CD14-positive monocyte (primary cell): ENCODE data around the gene ADGRG7. TPM values are rescaled to one million over a fixed set of nuclear protein-coding genes. Genes with fewer than 3 reads are reported as not detected.
"Not testable (repeated sequence)": the region's sequence is repeated elsewhere in the genome, so short reads cannot be mapped to it uniquely, and the experiment has no call there.

Experiments used
- DNase-seq, 3 donors: peaks; one replicate each; pipeline ENCODE4 v3.0.0-alpha.2; 2011 to 2022
- H2AFZ ChIP-seq: 2 replicates; pipeline ENCODE4 v1.6.0; 2012; ENCODE audit warnings: mild to moderate bottlenecking, low read depth, low read length, inconsistent platforms; ENCODE audit not compliant: insufficient read depth, poor library complexity, severe bottlenecking
- H3K27ac ChIP-seq, 2 donors: 1 replicate in 1 of 2; 2 replicates in 1 of 2; pipeline ENCODE4 v1.5.1; 2012 to 2013; ENCODE audit warnings: low read length in 2 of 2, control low read depth in 1 of 2, inconsistent platforms in 1 of 2, low read depth in 1 of 2, mild to moderate bottlenecking in 1 of 2
- H3K27me3 ChIP-seq, 2 donors: one replicate each; pipeline versions ENCODE4 v1.6.0 to v1.6.1; 2011 to 2013; ENCODE audit warnings: low read length in 2 of 2; ENCODE audit not compliant: control insufficient read depth in 2 of 2, insufficient read depth in 2 of 2
- H3K36me3 ChIP-seq, 2 donors: replicated peaks in 1 of 2; 1 replicate in 1 of 2; 2 replicates in 1 of 2; pipeline versions ENCODE4 v1.5.1 to v1.6.1; 2012 to 2013; ENCODE audit warnings: low read length in 2 of 2, control low read depth in 1 of 2, inconsistent platforms in 1 of 2, mild to moderate bottlenecking in 1 of 2; ENCODE audit not compliant: insufficient read depth in 2 of 2, control insufficient read depth in 1 of 2
- H3K4me1 ChIP-seq, 2 donors: 1 replicate in 1 of 2; 2 replicates in 1 of 2; pipeline versions ENCODE4 v1.5.1 to v1.6.1; 2012 to 2013; ENCODE audit warnings: low read length in 2 of 2, control low read depth in 1 of 2, inconsistent platforms in 1 of 2, mild to moderate bottlenecking in 1 of 2, moderate library complexity in 1 of 2; ENCODE audit not compliant: insufficient read depth in 2 of 2, control insufficient read depth in 1 of 2
- H3K4me2 ChIP-seq: replicated peaks from 2 replicates; pipeline ENCODE3; 2012; ENCODE audit warnings: low read length, moderate library complexity, mild to moderate bottlenecking; ENCODE audit not compliant: poor library complexity, severe bottlenecking; ENCODE audit errors: extremely low read depth
- H3K4me3 ChIP-seq, 3 experiments: fragments of 200-600 bp in 1 of 3; sonication (generic) in 1 of 3; replicated peaks in 1 of 3; 1 replicate in 2 of 3; 2 replicates in 1 of 3; pipeline ENCODE4 v1.5.1; 2011 to 2013; ENCODE audit warnings: low read length in 3 of 3, mild to moderate bottlenecking in 3 of 3, control low read depth in 2 of 3, low read depth in 2 of 3, inconsistent platforms in 1 of 3, moderate library complexity in 1 of 3
- H3K79me2 ChIP-seq: 2 replicates; pipeline ENCODE4 v1.6.0; 2012; ENCODE audit warnings: mild to moderate bottlenecking, control low read depth, inconsistent platforms, low read length, moderate library complexity; ENCODE audit not compliant: insufficient read depth
- H3K9ac ChIP-seq: 2 replicates; pipeline ENCODE4 v1.6.0; 2017; ENCODE audit warnings: low read length, mild to moderate bottlenecking; ENCODE audit not compliant: insufficient read depth, poor library complexity, severe bottlenecking
- H3K9me3 ChIP-seq, 2 donors: replicated peaks in 1 of 2; 1 replicate in 1 of 2; 2 replicates in 1 of 2; pipeline versions ENCODE4 v1.5.1 to v1.6.1; 2012 to 2013; ENCODE audit warnings: low read length in 2 of 2, control low read depth in 1 of 2; ENCODE audit not compliant: control insufficient read depth in 1 of 2, insufficient read depth in 1 of 2
- H4K20me1 ChIP-seq: 2 replicates; pipeline ENCODE4 v1.6.0; 2012; ENCODE audit warnings: mild to moderate bottlenecking, low read length, control low read depth, moderate library complexity; ENCODE audit not compliant: insufficient read depth
- H3K27ac Mint-ChIP-seq, 7 donors: one replicate each; pipeline ENCODE4 v1.8.0; 2020; ENCODE audit warnings: mild to moderate bottlenecking in 7 of 7, mixed read lengths in 7 of 7, moderate library complexity in 6 of 7, inconsistent platforms in 2 of 7
- H3K27me3 Mint-ChIP-seq, 3 donors: one replicate each; pipeline ENCODE4 v1.8.0; 2021 to 2022; ENCODE audit warnings: low read depth in 3 of 3, mild to moderate bottlenecking in 3 of 3, mixed read lengths in 3 of 3, moderate library complexity in 3 of 3, inconsistent platforms in 1 of 3
- H3K36me3 Mint-ChIP-seq, 2 donors: one replicate each; pipeline ENCODE4 v1.8.0; 2020; ENCODE audit warnings: mixed read lengths in 2 of 2, inconsistent platforms in 1 of 2, mild to moderate bottlenecking in 1 of 2
- H3K4me1 Mint-ChIP-seq: one replicate; pipeline ENCODE4 v1.8.0; 2020; ENCODE audit warnings: mild to moderate bottlenecking, mixed read lengths
- H3K4me3 Mint-ChIP-seq, 2 donors: one replicate each; pipeline ENCODE4 v1.8.0; 2020; ENCODE audit warnings: mild to moderate bottlenecking in 2 of 2, mixed read lengths in 2 of 2, moderate library complexity in 1 of 2
- H3K9me3 Mint-ChIP-seq, 7 donors: one replicate each; pipeline ENCODE4 v1.8.0; 2020 to 2022; ENCODE audit warnings: mixed read lengths in 7 of 7, mild to moderate bottlenecking in 6 of 7, moderate library complexity in 6 of 7, inconsistent platforms in 2 of 7
- CTCF ChIP-seq: fragments of 200-600 bp; IDR thresholded peaks from one replicate; pipeline ENCODE4 v1.8.0; 2022; ENCODE audit warnings: antibody characterized with exemption, mild to moderate bottlenecking
- WGBS: methylation state at CpG from one replicate; pipeline ENCODE4 v1.1.5; 2013; ENCODE audit warnings: missing lambda C conversion rate; ENCODE audit not compliant: insufficient coverage; 5-methylcytosine and 5-hydroxymethylcytosine counted together
- intact Hi-C, 2 donors: fragments of 100-400 bp; cut with micrococcal nuclease; formaldehyde crosslinking; loops; one replicate each; pipeline versions ENCODE4 v1.15.0 to v1.15.1; 2023
- polyA plus RNA-seq, 3 donors: library from polyadenylated mRNA; depleted of rRNA in 1 of 3; unstranded in 2 of 3; stranded (reverse) in 1 of 3; fragments of 300-500 nt in 2 of 3; fragments of >200 nt in 1 of 3; fragmentation: Illumina TruSeq in 2 of 3; gene quantifications; 1 replicate in 2 of 3; 2 replicates in 1 of 3; pipeline ENCODE4 v1.2.3, GENCODE V29; 2012 to 2021

Gene ADGRG7
- polyA plus RNA-seq, 3 donors = not detected

- intact Hi-C loops = no loop called here
- no peak overlapping the region for H3K4me3 ChIP-seq
- no peak for DNase-seq
- no peaks in the 10 kb centered on the region for H3K4me1 ChIP-seq
- no peak for TF ChIP-seq CTCF
- no peaks in the 10 kb centered on the region for H3K9me3 Mint-ChIP-seq
- no peak overlapping the region for H2AFZ ChIP-seq
- peaks cover under 1% of the 10 kb centered on the region for H3K4me1 Mint-ChIP-seq
- no peak overlapping the region for H3K4me2 ChIP-seq
- no peak overlapping the region for H3K27ac Mint-ChIP-seq
- H3K27me3 Mint-ChIP-seq = no peaks in the 10 kb centered on the region
- no peaks in the 10 kb centered on the region for H3K36me3 Mint-ChIP-seq
- no peaks in the 10 kb centered on the region for H4K20me1 ChIP-seq
- no peaks in the 10 kb centered on the region for H3K79me2 ChIP-seq
- H3K27me3 ChIP-seq = no peaks in the 10 kb centered on the region
- WGBS = no CpG with 5 or more reads among the region's 2 CpGs
- H3K9ac ChIP-seq = no peak overlapping the region
- H3K9me3 ChIP-seq = no peaks in the 10 kb centered on the region
- H3K27ac ChIP-seq = no peak overlapping the region
- no peaks in the 10 kb centered on the region for H3K36me3 ChIP-seq
- H3K4me3 Mint-ChIP-seq = no peak overlapping the region
Observed at GRCh38 chr3:100656945-100657344, 47.5 kb downstream of the ADGRG7 start.

GRCh38 chr3:100661294-100661693 is 51.9 kb downstream of the ADGRG7 start:
- H2AFZ ChIP-seq, H3K27ac ChIP-seq, H3K9me3 ChIP-seq, H3K27ac Mint-ChIP-seq, H3K36me3 ChIP-seq, H3K4me2 ChIP-seq, DNase-seq, H3K9ac ChIP-seq, H3K36me3 Mint-ChIP-seq, H3K9me3 Mint-ChIP-seq, H3K4me3 ChIP-seq, H3K4me1 ChIP-seq, intact Hi-C loops, H4K20me1 ChIP-seq, H3K79me2 ChIP-seq, H3K27me3 Mint-ChIP-seq, H3K27me3 ChIP-seq, H3K4me3 Mint-ChIP-seq: not testable (repeated sequence)
- H3K4me1 Mint-ChIP-seq = peaks cover 21% of the 10 kb centered on the region
